Activated CD4-positive, alpha-beta T cell treated with anti-CD3 and anti-CD28 coated beads for 36 hours (primary cell): Measurements from ENCODE around the gene HERC6. TPM values are rescaled to one million over a fixed set of nuclear protein-coding genes. Genes with fewer than 3 reads are reported as not detected.
"Not testable (repeated sequence)": the region's sequence is repeated elsewhere in the genome, so short reads cannot be mapped to it uniquely, and the experiment has no call there.

ENCODE experiments used
- ATAC-seq: fragments of 200-7000 bp; cut with Tn5 transposase; one replicate; pipeline ENCODE4 v1.10.0; 2021; ENCODE audit warnings: mild to moderate bottlenecking, moderate library complexity
- CTCF ChIA-PET: fragments of 350-600 bp; sonication (Branson Sonifier 250); formaldehyde crosslinking; loops from one replicate; lab custom pipeline; 2021; ENCODE audit warnings: antibody characterized with exemption; lab: Charles Lee
- POLR2A ChIA-PET: fragments of 350-600 bp; sonication (Branson Sonifier 250); formaldehyde crosslinking; loops from one replicate; lab custom pipeline; 2021; ENCODE audit warnings: antibody characterized with exemption, inconsistent platforms; lab: Charles Lee
- DNase-seq: peaks from one replicate; pipeline ENCODE4 v3.0.0-alpha.2; 2020
- H3K27ac Mint-ChIP-seq: one replicate; pipeline ENCODE4 v1.8.0; 2021; ENCODE audit warnings: mixed read lengths
- H3K27me3 Mint-ChIP-seq: one replicate; pipeline ENCODE4 v1.8.0; 2021; ENCODE audit warnings: mixed read lengths
- H3K36me3 Mint-ChIP-seq: one replicate; pipeline ENCODE4 v1.8.0; 2021; ENCODE audit warnings: low read depth, mixed read lengths
- H3K4me1 Mint-ChIP-seq: one replicate; pipeline ENCODE4 v1.8.0; 2021; ENCODE audit warnings: mixed read lengths
- H3K4me3 Mint-ChIP-seq: one replicate; pipeline ENCODE4 v1.8.0; 2021; ENCODE audit warnings: mild to moderate bottlenecking, moderate library complexity, mixed read lengths
- H3K9me3 Mint-ChIP-seq: one replicate; pipeline ENCODE4 v1.8.0; 2021; ENCODE audit warnings: low read depth, mixed read lengths
- intact Hi-C, 2 experiments: fragments of 100-400 bp; cut with DNase I in 1 of 2; cut with micrococcal nuclease in 1 of 2; formaldehyde crosslinking; loops; one replicate each; pipeline versions ENCODE4 v1.14.2 to v1.15.1; 2022 to 2024; cut with DNase I, micrococcal nuclease
- total RNA-seq, 2 experiments: library from RNA; stranded (reverse); gene quantifications; one replicate each; pipeline ENCODE4 v1.2.3, GENCODE V29; 2021

HERC6 gene
- total RNA-seq, 2 experiments from 2014 or later = 7.3 to 9.3 TPM

DNA sequence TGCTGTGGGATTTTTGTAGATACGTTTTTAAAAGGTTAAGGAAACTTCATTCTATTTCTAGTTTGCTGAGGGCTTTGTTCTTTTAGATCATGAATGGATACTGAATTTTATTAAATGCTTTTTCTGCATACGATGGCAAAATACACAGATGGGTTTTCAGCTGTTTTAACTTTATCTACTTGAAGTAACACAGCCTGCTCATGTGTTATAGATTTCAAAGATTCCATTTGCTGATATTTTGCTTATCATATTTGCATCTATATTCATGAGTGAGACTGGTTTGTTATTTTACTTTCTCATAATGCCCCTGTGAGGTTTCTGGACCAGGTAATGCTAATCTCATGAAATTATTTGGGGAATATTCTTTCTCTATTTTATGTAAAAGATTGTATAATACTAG, 43.8 kb downstream of the HERC6 start:
- no peaks in the 10 kb centered on the region for H3K9me3 Mint-ChIP-seq
- CTCF ChIA-PET = no interaction called here

DNA sequence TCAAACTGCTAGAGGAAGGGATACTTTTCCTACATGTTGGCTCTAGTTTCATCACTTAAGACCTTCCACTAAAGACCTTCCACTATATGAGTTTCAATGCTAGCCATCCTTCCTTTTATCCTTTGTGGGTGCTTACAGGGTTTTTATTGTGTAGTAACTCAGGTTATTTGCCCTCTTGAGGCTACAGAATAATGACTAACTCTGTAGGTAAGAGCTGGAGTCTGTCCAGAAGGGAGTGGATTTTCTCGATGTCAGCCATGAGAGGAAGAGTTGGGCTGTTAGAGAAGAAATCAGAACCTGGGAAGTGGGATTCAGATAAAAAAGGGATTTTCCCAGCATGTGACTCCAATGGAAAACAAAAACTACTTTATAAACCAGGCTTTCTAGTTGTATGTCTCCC, 50.7 kb downstream of the HERC6 start:
- CTCF ChIA-PET = no interaction called here
- POLR2A ChIA-PET = no interaction called here
- ATAC-seq (no peak), DNase-seq (no peak)
- H3K27me3 Mint-ChIP-seq = no peaks in the 10 kb centered on the region
- peaks cover 12% of the 10 kb centered on the region for H3K36me3 Mint-ChIP-seq
- no peaks in the 10 kb centered on the region for H3K4me1 Mint-ChIP-seq
- H3K9me3 Mint-ChIP-seq = no peaks in the 10 kb centered on the region
- H3K4me3 Mint-ChIP-seq = no peak overlapping the region
- H3K27ac Mint-ChIP-seq = no peak overlapping the region
- intact Hi-C loops = no loop called here

More for the DNA sequence above, 43.8 kb downstream of the HERC6 start:
- DNase-seq = no peak
- Mint-ChIP-seq H3K27me3 (no peaks in the 10 kb centered on the region), H3K27ac (no peak overlapping the region), H3K4me3 (no peak overlapping the region), H3K36me3 (peaks cover 7% of the 10 kb centered on the region), H3K4me1 (no peaks in the 10 kb centered on the region)
- no peak for ATAC-seq
- intact Hi-C loops = no loop called here
- POLR2A ChIA-PET = no interaction called here

DNA sequence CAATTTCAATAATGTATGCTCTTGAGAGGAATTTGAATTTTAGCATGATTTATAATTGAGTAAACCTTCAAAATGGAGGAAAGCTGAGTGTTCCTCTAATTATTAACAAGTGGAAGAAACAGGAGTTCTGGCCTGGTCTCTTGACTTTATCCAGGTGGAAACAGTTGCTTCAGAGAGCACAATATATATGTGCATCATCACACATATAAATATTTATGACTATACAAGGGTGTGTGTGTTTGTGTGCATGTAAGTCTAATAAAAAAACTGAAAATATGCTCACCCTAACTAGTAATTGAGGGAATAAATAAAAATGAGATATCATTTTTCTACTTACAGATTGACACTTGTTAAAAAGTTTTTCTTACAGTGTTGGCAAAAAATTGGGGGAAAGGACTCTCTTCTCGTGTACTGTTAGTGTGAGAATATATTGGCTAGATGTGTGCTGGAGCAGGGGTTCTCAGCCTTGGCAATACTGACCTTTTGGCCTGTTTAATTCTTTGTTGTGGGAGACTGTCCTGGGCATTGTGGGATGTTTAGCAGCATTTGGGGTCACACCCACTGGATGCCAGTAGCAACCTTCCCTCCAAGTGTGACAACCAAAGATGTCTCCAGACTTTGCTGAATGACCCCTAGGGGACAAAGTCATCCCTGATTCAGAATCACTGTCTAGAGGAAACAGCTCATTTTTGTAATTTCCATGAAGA, 57.5 kb downstream of the HERC6 start:
- Mint-ChIP-seq H3K36me3 (peaks cover 12% of the 10 kb centered on the region), H3K4me1 (no peaks in the 10 kb centered on the region), H3K9me3 (no peaks in the 10 kb centered on the region), H3K27ac (peak overlapping the region; percentile 37), H3K27me3 (no peaks in the 10 kb centered on the region), H3K4me3 (no peak overlapping the region)
- ATAC-seq (no peak), DNase-seq (no peak)
- ChIA-PET CTCF (interaction anchor here (1.6 kb wide), 1 partner anchor 18 kb away, joined by 3 read pairs; no protein-coding TSS in a partner anchor), POLR2A (no interaction called here)
- intact Hi-C loops = no loop called here

DNA sequence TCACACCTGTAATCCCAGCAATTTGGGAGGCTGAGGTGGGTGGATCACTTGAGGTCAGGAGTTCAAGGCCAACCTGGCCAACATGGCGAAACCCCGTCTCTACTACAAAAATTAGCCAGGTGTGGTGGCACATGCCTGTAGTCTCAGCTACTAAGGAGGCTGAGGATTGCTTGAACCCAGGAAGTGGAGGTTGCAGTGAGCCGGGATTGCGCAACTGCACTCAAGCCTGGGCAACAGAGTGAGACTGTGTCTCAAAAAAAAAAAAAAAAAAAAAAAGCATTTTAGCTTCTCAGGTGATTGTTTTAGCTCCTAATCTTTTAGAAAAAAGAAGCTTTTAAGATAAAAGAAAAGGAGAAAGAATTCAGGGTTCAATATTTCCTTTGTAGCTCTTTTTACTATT, 59.2 kb downstream of the HERC6 start:
- H3K4me3 Mint-ChIP-seq, H3K27ac Mint-ChIP-seq, H3K9me3 Mint-ChIP-seq, ATAC-seq, H3K4me1 Mint-ChIP-seq, H3K27me3 Mint-ChIP-seq, intact Hi-C loops, DNase-seq: not testable (repeated sequence)
- ChIA-PET CTCF (interaction anchor here (0.8 to 1.9 kb wide), 6 partner anchors 8 to 68 kb away, joined by 3 to 4 read pairs (median 4); partner anchors contain the start of gene HERC5), POLR2A (interaction anchor here (1.3 kb wide), 1 partner anchor 19 kb away, joined by 8 read pairs; the partner anchor contains the start of gene HERC5)
- peaks cover 19% of the 10 kb centered on the region for H3K36me3 Mint-ChIP-seq

DNA sequence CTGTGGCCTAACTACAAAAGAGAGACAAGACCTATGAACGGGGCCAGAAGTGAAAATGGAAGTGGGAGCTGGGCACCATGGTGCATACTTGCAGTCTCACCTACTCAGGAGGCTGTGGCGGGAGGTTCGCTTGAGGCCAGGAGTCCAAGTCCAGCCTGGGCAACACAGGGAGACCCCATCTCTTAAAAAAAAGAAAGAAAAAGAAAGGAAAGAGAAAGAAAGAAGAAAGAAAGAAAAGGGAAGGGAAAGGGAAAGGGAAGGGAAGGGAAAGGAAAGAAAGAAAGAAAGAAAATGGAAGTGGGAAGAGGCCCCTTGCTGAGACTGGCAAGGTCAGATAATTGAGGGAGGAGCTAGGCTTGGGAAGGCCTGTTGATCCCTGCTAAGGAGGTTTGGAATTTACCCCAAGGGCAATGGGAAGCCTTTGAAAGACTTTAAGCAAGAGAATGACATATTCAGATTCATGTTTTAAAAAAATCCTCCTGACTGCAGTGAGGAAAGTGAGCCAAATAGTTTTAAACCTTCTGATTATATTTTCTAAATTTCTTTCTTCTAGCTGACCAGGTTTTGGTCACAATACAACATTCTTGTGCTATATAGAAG, 60.6 kb downstream of the HERC6 start:
- peaks cover 16% of the 10 kb centered on the region for H3K36me3 Mint-ChIP-seq
- no peak for ATAC-seq
- CTCF ChIA-PET = interaction anchor here (0.6 kb wide), 2 partner anchors 16 to 80 kb away, joined by 3 read pairs; no protein-coding TSS in a partner anchor

DNA sequence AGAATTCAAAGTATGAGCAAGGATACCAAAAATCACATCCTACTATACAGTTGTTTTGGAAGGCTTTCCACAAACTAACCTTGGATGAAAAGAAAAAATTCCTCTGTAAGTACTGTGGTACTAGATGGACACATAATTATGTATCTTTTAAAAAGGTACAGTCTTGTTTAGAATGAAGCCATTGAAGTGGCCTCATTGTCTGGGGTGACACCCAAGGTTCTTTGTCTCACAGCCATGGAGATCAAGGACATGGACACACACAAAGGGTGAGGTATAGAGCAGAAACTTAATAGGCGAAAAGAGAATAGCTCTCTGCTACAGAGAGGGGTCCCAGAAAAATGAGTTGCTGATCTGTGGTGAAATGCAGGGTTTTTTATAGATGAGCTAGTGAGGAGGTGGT, 61.5 kb downstream of the HERC6 start:
- peaks cover 16% of the 10 kb centered on the region for H3K36me3 Mint-ChIP-seq
- CTCF ChIA-PET = interaction anchor here (1.6 kb wide), 1 partner anchor 27 kb away, joined by 3 read pairs; no protein-coding TSS in a partner anchor

More for the DNA sequence above, 60.6 kb downstream of the HERC6 start:
- POLR2A ChIA-PET = no interaction called here
- intact Hi-C loops = no loop called here
- Mint-ChIP-seq H3K27ac (no peak overlapping the region), H3K27me3 (no peaks in the 10 kb centered on the region), H3K4me1 (no peaks in the 10 kb centered on the region), H3K4me3 (no peak overlapping the region), H3K9me3 (no peaks in the 10 kb centered on the region)
- DNase-seq = no peak

DNA sequence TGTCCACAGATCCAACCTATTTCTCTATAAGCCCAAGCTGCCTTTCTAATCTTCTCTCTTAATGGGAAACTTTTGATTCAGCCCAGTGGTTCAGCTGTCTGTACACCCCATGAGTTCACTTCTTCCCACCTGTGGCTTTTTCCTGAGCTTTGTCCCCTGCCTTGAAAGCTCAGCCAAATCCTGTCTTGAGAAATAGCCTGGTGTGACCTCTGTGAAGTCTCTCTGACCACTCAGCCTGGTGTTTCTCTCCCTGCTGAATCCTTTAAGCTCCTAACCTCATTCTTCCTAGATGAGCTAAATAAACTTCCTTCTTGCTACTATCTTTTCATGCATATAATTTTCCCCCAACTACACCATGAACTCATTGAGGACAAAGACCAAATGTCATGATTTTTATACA, 63.0 kb downstream of the HERC6 start:
- ATAC-seq (no peak), DNase-seq (no peak)
- POLR2A ChIA-PET = no interaction called here
- H3K27ac Mint-ChIP-seq = no peak overlapping the region
- no peaks in the 10 kb centered on the region for H3K9me3 Mint-ChIP-seq
- no peaks in the 10 kb centered on the region for H3K4me1 Mint-ChIP-seq
- H3K27me3 Mint-ChIP-seq = no peaks in the 10 kb centered on the region
- intact Hi-C loops = no loop called here
- CTCF ChIA-PET = interaction anchor here (1.6 kb wide), 1 partner anchor 29 kb away, joined by 3 read pairs; no protein-coding TSS in a partner anchor
- no peak overlapping the region for H3K4me3 Mint-ChIP-seq
- peaks cover 10% of the 10 kb centered on the region for H3K36me3 Mint-ChIP-seq

More for the DNA sequence above, 61.5 kb downstream of the HERC6 start:
- intact Hi-C loops = no loop called here
- DNase-seq (no peak), ATAC-seq (no peak)
- Mint-ChIP-seq H3K27me3 (no peaks in the 10 kb centered on the region), H3K9me3 (no peaks in the 10 kb centered on the region), H3K4me3 (no peak overlapping the region), H3K27ac (no peak overlapping the region), H3K4me1 (no peaks in the 10 kb centered on the region)
- POLR2A ChIA-PET = no interaction called here

DNA sequence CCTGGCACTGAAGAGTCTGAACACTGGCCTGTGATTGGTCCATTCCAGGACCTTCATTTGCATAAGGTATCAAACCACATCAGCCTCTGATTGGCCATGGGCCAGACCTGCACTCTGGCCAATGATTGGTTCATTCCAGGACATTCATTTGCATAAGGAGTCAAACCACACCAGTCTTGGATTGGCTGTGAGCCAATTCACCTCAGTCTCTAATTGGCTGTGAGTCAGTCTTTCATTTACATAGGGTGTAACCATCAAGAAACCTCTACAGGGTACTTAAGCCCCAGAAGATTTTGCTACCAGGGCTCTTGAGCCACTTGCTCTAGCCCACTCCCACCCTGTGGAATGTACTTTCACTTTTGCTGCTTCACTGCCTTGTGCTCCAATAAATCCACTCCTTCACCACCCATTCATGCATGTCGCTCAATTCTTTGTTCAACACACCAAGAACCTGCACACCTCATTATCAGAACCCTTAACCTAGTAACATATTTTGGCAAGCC, 64.1 kb downstream of the HERC6 start:
- peak overlapping the region; percentile 7 for H3K27ac Mint-ChIP-seq
- no peak for DNase-seq

DNA sequence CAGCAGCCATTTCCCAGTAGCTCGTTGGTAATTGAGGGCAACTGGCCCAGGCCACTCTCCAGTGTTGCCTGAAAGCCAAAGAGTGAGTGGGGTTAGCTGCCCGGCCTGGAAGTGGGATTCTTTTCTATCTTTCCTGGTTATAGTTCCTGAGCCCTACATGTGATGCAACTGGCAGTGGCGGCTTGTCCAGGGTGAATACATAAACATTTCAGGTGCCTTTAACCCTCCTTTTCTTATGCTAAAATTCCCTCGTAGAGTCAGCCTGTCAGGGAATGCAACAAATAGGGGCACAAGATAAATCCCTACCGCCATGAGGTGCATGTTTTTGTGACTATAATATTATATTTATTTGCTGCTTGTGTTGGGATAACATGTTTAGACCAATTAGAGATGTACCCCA, 64.8 kb downstream of the HERC6 start:
- Mint-ChIP-seq H3K27me3 (no peaks in the 10 kb centered on the region), H3K9me3 (no peaks in the 10 kb centered on the region), H3K4me3 (no peak overlapping the region), H3K36me3 (peaks cover 10% of the 10 kb centered on the region), H3K27ac (no peak overlapping the region), H3K4me1 (no peaks in the 10 kb centered on the region)
- POLR2A ChIA-PET = no interaction called here
- CTCF ChIA-PET = no interaction called here
- ATAC-seq (no peak), DNase-seq (no peak)
- intact Hi-C loops = no loop called here

More for the DNA sequence above, 64.1 kb downstream of the HERC6 start:
- intact Hi-C loops = no loop called here
- ChIA-PET CTCF (no interaction called here), POLR2A (no interaction called here)
- H3K9me3 Mint-ChIP-seq = no peaks in the 10 kb centered on the region
- no peaks in the 10 kb centered on the region for H3K27me3 Mint-ChIP-seq
- no peak for ATAC-seq
- no peaks in the 10 kb centered on the region for H3K4me1 Mint-ChIP-seq
- no peak overlapping the region for H3K4me3 Mint-ChIP-seq
- peaks cover 10% of the 10 kb centered on the region for H3K36me3 Mint-ChIP-seq

DNA sequence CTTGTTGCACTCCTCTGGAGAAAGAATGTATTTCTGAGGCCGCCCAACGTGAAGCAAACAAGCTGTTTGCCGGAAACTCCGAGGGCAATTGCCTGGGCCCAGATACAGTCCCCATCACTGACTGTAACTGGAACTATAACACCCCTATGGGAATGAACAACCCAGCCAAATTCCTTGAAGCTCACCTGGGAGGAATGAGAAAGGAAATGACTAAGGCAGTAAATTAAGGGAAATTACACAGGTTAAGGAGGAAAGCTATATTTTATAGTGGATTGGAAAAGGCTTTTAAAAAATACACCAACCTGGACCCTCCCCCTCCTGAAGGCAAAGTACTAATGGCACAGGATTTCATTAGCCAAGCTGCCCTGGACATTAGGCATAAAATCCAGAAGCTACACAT, 66.6 kb downstream of the HERC6 start:
- DNase-seq (no peak), ATAC-seq (no peak)
- ChIA-PET CTCF (interaction anchor here (0.6 to 1.5 kb wide), 2 partner anchors 10 to 74 kb away, joined by 3 to 5 read pairs; no protein-coding TSS in a partner anchor), POLR2A (no interaction called here)
- intact Hi-C loops = no loop called here
- H3K9me3 Mint-ChIP-seq = no peaks in the 10 kb centered on the region
- H3K27ac Mint-ChIP-seq = no peak overlapping the region
- H3K4me1 Mint-ChIP-seq = no peaks in the 10 kb centered on the region
- no peaks in the 10 kb centered on the region for H3K27me3 Mint-ChIP-seq
- H3K36me3 Mint-ChIP-seq = peaks cover 10% of the 10 kb centered on the region
- H3K4me3 Mint-ChIP-seq = no peak overlapping the region

DNA sequence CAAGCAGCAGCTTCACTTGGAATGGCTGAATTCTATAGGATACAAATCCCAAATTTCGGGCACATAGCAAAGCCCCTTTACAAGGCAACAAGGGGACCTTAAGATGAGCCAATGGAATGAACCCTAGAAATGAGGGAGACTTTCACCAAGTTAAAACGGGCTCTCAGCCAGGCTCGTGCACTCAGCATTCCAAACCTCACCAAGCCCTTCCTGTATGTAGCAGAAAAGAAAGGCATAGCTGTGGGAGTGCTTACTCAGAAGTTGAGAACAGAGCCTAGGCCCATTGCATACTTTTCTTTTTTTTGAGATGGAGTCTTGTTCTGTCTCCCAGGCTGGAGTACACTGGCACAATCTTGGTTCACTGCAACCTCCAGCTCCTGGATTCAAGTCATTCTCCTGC, 67.5 kb downstream of the HERC6 start:
- H3K36me3 Mint-ChIP-seq = peaks cover 10% of the 10 kb centered on the region
- CTCF ChIA-PET = interaction anchor here (1.0 kb wide), 1 partner anchor 8 kb away, joined by 4 read pairs; no protein-coding TSS in a partner anchor
- H3K9me3 Mint-ChIP-seq = no peaks in the 10 kb centered on the region
- H3K27ac Mint-ChIP-seq = no peak overlapping the region
- H3K27me3 Mint-ChIP-seq = no peaks in the 10 kb centered on the region
- POLR2A ChIA-PET = no interaction called here
- no peaks in the 10 kb centered on the region for H3K4me1 Mint-ChIP-seq
- ATAC-seq (no peak), DNase-seq (no peak)
- intact Hi-C loops = no loop called here
- H3K4me3 Mint-ChIP-seq = no peak overlapping the region
